IMR-90 (cell line): ENCODE results near the gene TFRC. TPM values are rescaled to one million over a fixed set of nuclear protein-coding genes. Genes with fewer than 3 reads are reported as not detected.

Experiments used
- ATAC-seq: fragments of 200-7000 bp; cut with Tn5 transposase; 2 replicates; pipeline ENCODE4 v1.9.1; 2020; ENCODE audit warnings: low read depth, mild to moderate bottlenecking, moderate library complexity
- BruUV-seq: library from RNA; stranded (reverse); fragments of 400-500 nt; replicated peaks from 2 replicates; lab custom pipeline; 2021; lab: Mats Ljungman, UMichigan
- CTCF ChIA-PET: fragments of 300-600 bp; formaldehyde crosslinking; extraction: SDS; loops from one replicate; lab custom pipeline; 2021; ENCODE audit warnings: antibody characterized with exemption; lab: Yijun Ruan, JAX
- POLR2A ChIA-PET: fragments of 300-600 bp; sonication (Branson Sonifier 250); formaldehyde crosslinking; loops from one replicate; lab custom pipeline; 2022; ENCODE audit warnings: antibody characterized with exemption; ENCODE audit not compliant: unreplicated experiment; lab: Charles Lee
- DNase-seq: peaks from one replicate; pipeline ENCODE4 v3.0.0; 2013
- H2AFZ ChIP-seq: replicated peaks from 2 replicates; pipeline ENCODE3; 2013; ENCODE audit warnings: low read length, mild to moderate bottlenecking; ENCODE audit not compliant: poor library complexity
- H2AK5ac ChIP-seq: 2 replicates; pipeline ENCODE4 v1.6.1; 2013; ENCODE audit warnings: low read depth, low read length, inconsistent platforms
- H2AK9ac ChIP-seq: replicated peaks from 2 replicates; pipeline ENCODE3; 2013; ENCODE audit warnings: mild to moderate bottlenecking, low read depth, low read length, moderate library complexity; ENCODE audit not compliant: poor library complexity
- H2BK120ac ChIP-seq: 2 replicates; pipeline ENCODE4 v1.6.1; 2013; ENCODE audit warnings: low read depth, low read length, inconsistent platforms
- H2BK15ac ChIP-seq: 3 replicates; pipeline ENCODE4 v1.6.1; 2013; ENCODE audit warnings: low read depth, low read length, inconsistent platforms
- H2BK20ac ChIP-seq: 2 replicates; pipeline ENCODE4 v1.6.1; 2013; ENCODE audit warnings: low read depth, mild to moderate bottlenecking, inconsistent platforms, low read length, moderate library complexity
- H2BK5ac ChIP-seq: 2 replicates; pipeline ENCODE4 v1.6.1; 2013; ENCODE audit warnings: mild to moderate bottlenecking, low read depth, low read length, inconsistent platforms; ENCODE audit not compliant: poor library complexity, severe bottlenecking
- H3K14ac ChIP-seq: replicated peaks from 2 replicates; pipeline ENCODE4 v1.6.1; 2013; ENCODE audit warnings: low read depth, low read length, inconsistent platforms
- H3K18ac ChIP-seq: 2 replicates; pipeline ENCODE4 v1.6.1; 2013; ENCODE audit warnings: low read depth, low read length, control low read depth
- H3K23ac ChIP-seq: 2 replicates; pipeline ENCODE4 v1.6.1; 2013; ENCODE audit warnings: low read depth, low read length, inconsistent platforms
- H3K27ac ChIP-seq: 2 replicates; pipeline ENCODE4 v1.5.1; 2013; ENCODE audit warnings: mild to moderate bottlenecking, control low read depth, low read length; ENCODE audit not compliant: insufficient read depth
- H3K27me3 ChIP-seq: 2 replicates; pipeline ENCODE4 v1.6.1; 2013; ENCODE audit warnings: low read length; ENCODE audit not compliant: control insufficient read depth, insufficient read depth
- H3K36me3 ChIP-seq: 2 replicates; pipeline ENCODE4 v1.6.1; 2013; ENCODE audit warnings: low read length, mixed read lengths; ENCODE audit not compliant: control insufficient read depth, insufficient read depth
- H3K4ac ChIP-seq: 2 replicates; pipeline ENCODE4 v1.6.1; 2013; ENCODE audit warnings: low read depth, low read length, inconsistent platforms
- H3K4me1 ChIP-seq: 2 replicates; pipeline ENCODE4 v1.6.1; 2013; ENCODE audit warnings: low read length, mixed read lengths; ENCODE audit not compliant: control insufficient read depth, insufficient read depth
- H3K4me2 ChIP-seq: 2 replicates; pipeline ENCODE4 v1.6.1; 2013; ENCODE audit warnings: low read depth, mild to moderate bottlenecking, control low read depth, low read length, moderate library complexity
- H3K4me3 ChIP-seq: 2 replicates; pipeline ENCODE4 v1.5.1; 2013; ENCODE audit warnings: low read depth, mild to moderate bottlenecking, control low read depth, low read length, moderate library complexity; ENCODE audit not compliant: insufficient read depth
- H3K56ac ChIP-seq: 2 replicates; pipeline ENCODE4 v1.6.1; 2013; ENCODE audit warnings: low read length, inconsistent platforms; ENCODE audit not compliant: insufficient read depth; ENCODE audit errors: extremely low read depth
- H3K79me1 ChIP-seq, 2 experiments: 2 replicates each; pipeline ENCODE4 v1.6.1; 2013; ENCODE audit warnings: low read length in 2 of 2, inconsistent platforms in 1 of 2, low read depth in 1 of 2
- H3K9ac ChIP-seq: 2 replicates; pipeline ENCODE4 v1.6.1; 2013; ENCODE audit warnings: low read depth, low read length, control low read depth
- H3K9me1 ChIP-seq: 2 replicates; pipeline ENCODE4 v1.6.1; 2013; ENCODE audit warnings: low read length, inconsistent platforms; ENCODE audit not compliant: insufficient read depth
- H3K9me3 ChIP-seq: 2 replicates; pipeline ENCODE4 v1.6.1; 2013; ENCODE audit warnings: low read length; ENCODE audit not compliant: control insufficient read depth, insufficient read depth
- H4K20me1 ChIP-seq: 2 replicates; pipeline ENCODE4 v1.6.1; 2013; ENCODE audit warnings: low read length, inconsistent platforms; ENCODE audit not compliant: insufficient read depth
- H4K5ac ChIP-seq: 2 replicates; pipeline ENCODE4 v1.6.1; 2013; ENCODE audit warnings: mild to moderate bottlenecking, low read depth, low read length, control low read depth
- H4K8ac ChIP-seq, 2 experiments: 2 replicates each; pipeline ENCODE4 v1.6.1; 2013; ENCODE audit warnings: low read depth in 2 of 2, low read length in 2 of 2, control low read depth in 1 of 2, inconsistent platforms in 1 of 2
- H4K91ac ChIP-seq: 2 replicates; pipeline ENCODE4 v1.6.1; 2013; ENCODE audit warnings: low read depth, low read length, inconsistent platforms; ENCODE audit not compliant: insufficient read depth
- CEBPB ChIP-seq: IDR thresholded peaks from 2 replicates; pipeline ENCODE4 v1.6.1; 2012; ENCODE audit warnings: low read depth, low read length, improper control_type of control experiment
- CHD1 ChIP-seq: IDR thresholded peaks from 2 replicates; pipeline ENCODE4 v1.6.1; 2012; ENCODE audit warnings: low read depth, low read length, improper control_type of control experiment
- CTCF ChIP-seq: conservative IDR thresholded peaks from 2 replicates; pipeline ENCODE4 v1.5.1; 2012; ENCODE audit warnings: mild to moderate bottlenecking, low read depth, low read length, improper control_type of control experiment
- ELK1 ChIP-seq: fragments of 150-350 bp; IDR thresholded peaks from 2 replicates; pipeline ENCODE4 v1.6.1; 2016; ENCODE audit warnings: low read depth, mild to moderate bottlenecking, low read length, moderate library complexity, borderline replicate concordance
- MAFK ChIP-seq: IDR thresholded peaks from 2 replicates; pipeline ENCODE4 v1.6.1; 2012; ENCODE audit warnings: low read depth, low read length, improper control_type of control experiment
- MAZ ChIP-seq: IDR thresholded peaks from 2 replicates; pipeline ENCODE4 v1.6.1; 2012; ENCODE audit warnings: low read depth, mild to moderate bottlenecking, low read length, improper control_type of control experiment, moderate library complexity, borderline replicate concordance
- NFE2L2 ChIP-seq: fragments of 150-350 bp; IDR thresholded peaks from 2 replicates; pipeline ENCODE4 v1.6.1; 2016; ENCODE audit warnings: low read depth, mild to moderate bottlenecking, low read length
- RAD21 ChIP-seq: IDR thresholded peaks from 2 replicates; pipeline ENCODE4 v1.6.1; 2012; ENCODE audit warnings: low read length, improper control_type of control experiment
- RCOR1 ChIP-seq: IDR thresholded peaks from 2 replicates; pipeline ENCODE4 v1.6.1; 2012; ENCODE audit warnings: mild to moderate bottlenecking, low read length, improper control_type of control experiment; ENCODE audit not compliant: insufficient replicate concordance
- RFX5 ChIP-seq: IDR thresholded peaks from 2 replicates; pipeline ENCODE4 v1.8.0; 2012; ENCODE audit warnings: low read depth, mild to moderate bottlenecking, low read length, moderate library complexity
- SMC3 ChIP-seq: fragments of 150-350 bp; IDR thresholded peaks from 2 replicates; pipeline ENCODE4 v1.6.1; 2016; ENCODE audit warnings: low read depth, mild to moderate bottlenecking, antibody characterized with exemption, low read length, moderate library complexity
- WGBS, 2 experiments: methylation state at CpG; one replicate each; pipeline versions ENCODE4 v1.1.5 to v1.1.7; 2013; ENCODE audit warnings: missing lambda C conversion rate in 2 of 2; ENCODE audit not compliant: insufficient read length in 1 of 2; ENCODE audit errors: extremely low coverage in 2 of 2; 5-methylcytosine and 5-hydroxymethylcytosine counted together
- dilution Hi-C: fragments of 300-500 bp; cut with HindIII; formaldehyde crosslinking; loops from one replicate; pipeline ENCODE4 v1.14.3; 2018; ENCODE audit warnings: low sequenced_read_pairs; ENCODE audit not compliant: unreplicated experiment
- in situ Hi-C: fragments of 300-500 bp; cut with MboI; formaldehyde crosslinking; loops from 3 replicates; pipeline ENCODE4 v1.14.3; 2019; ENCODE audit warnings: low sequenced_read_pairs, inconsistent platforms, mixed read lengths
- intact Hi-C: fragments of 100-400 bp; cut with micrococcal nuclease; formaldehyde crosslinking; loops from 2 replicates; pipeline ENCODE4 v1.10.0; 2022
- polyA plus RNA-seq, 3 experiments: library from polyadenylated mRNA; depleted of rRNA; stranded (reverse); fragments of >200 nt; gene quantifications; 2 replicates each; pipeline ENCODE4 v1.2.3, GENCODE V29; 2012; ENCODE audit warnings: low replicate concordance in 1 of 3
- total RNA-seq: library from RNA; depleted of rRNA; stranded (reverse); fragments of >200 nt; gene quantifications from 2 replicates; pipeline ENCODE4 v1.2.3, GENCODE V29; 2012
- TF ChIP-seq, protein P1 (sequence below): fragments of 150-350 bp; IDR thresholded peaks from 2 replicates; pipeline ENCODE4 v1.6.1; 2017; ENCODE audit warnings: mild to moderate bottlenecking, antibody characterized with exemption, low read length, low read depth

TFRC gene
- total and polyA plus RNA-seq, 2 of the 4 experiments (the other 2 are of a cell fraction) = 78.6 to 156 TPM

- dilution Hi-C loops = no loop called here
- no TSS peak for BruUV-seq
- ATAC-seq = no peak
- H2AK5ac ChIP-seq = no peak overlapping the region
- H3K4me3 ChIP-seq = no peak overlapping the region
- H3K36me3 ChIP-seq = no peaks in the 10 kb centered on the region
- no peak overlapping the region for H4K5ac ChIP-seq
- H3K27me3 ChIP-seq = peaks cover 17% of the 10 kb centered on the region
- H4K91ac ChIP-seq = no peak overlapping the region
- CTCF ChIA-PET = no interaction called here
- no peaks in the 10 kb centered on the region for H3K9me3 ChIP-seq
- no peak overlapping the region for H3K14ac ChIP-seq
- H3K4me2 ChIP-seq = no peak overlapping the region
- H3K4ac ChIP-seq = no peak overlapping the region
- H2BK5ac ChIP-seq = no peak overlapping the region
- H2BK15ac ChIP-seq = no peak overlapping the region
- no peak overlapping the region for H2AK9ac ChIP-seq
- no peak overlapping the region for H3K23ac ChIP-seq
- no peak overlapping the region for H4K8ac ChIP-seq
- H3K4me1 ChIP-seq = no peaks in the 10 kb centered on the region; the same call in 1 of the 2 replicates
- no peaks in the 10 kb centered on the region for H4K20me1 ChIP-seq
- DNase-seq = no peak
- H3K56ac ChIP-seq = no peak overlapping the region
- TF ChIP-seq CTCF (no peak), NFE2L2 (no peak), MAFK (no peak), CEBPB (no peak), SMC3 (no peak), RAD21 (no peak), ELK1 (no peak), RFX5 (no peak), RCOR1 (no peak), MAZ (no peak), CHD1 (no peak)
- TF ChIP-seq, protein P1, sequence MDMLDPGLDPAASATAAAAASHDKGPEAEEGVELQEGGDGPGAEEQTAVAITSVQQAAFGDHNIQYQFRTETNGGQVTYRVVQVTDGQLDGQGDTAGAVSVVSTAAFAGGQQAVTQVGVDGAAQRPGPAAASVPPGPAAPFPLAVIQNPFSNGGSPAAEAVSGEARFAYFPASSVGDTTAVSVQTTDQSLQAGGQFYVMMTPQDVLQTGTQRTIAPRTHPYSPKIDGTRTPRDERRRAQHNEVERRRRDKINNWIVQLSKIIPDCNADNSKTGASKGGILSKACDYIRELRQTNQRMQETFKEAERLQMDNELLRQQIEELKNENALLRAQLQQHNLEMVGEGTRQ = no peak
- in situ Hi-C loops = no loop called here
- WGBS, 2 experiments = 71% methylated on average over 5 of the region's 11 CpGs; no CpG with 5 or more reads in 1 of the 2 experiments
- POLR2A ChIA-PET = no interaction called here
- H3K9ac ChIP-seq = no peak overlapping the region
- no peak overlapping the region for H2BK120ac ChIP-seq
- no peak overlapping the region for H2AFZ ChIP-seq
- H3K18ac ChIP-seq = no peak overlapping the region
- H3K9me1 ChIP-seq = no peaks in the 10 kb centered on the region
- no peaks in the 10 kb centered on the region for H3K79me1 ChIP-seq
- intact Hi-C loops = no loop called here
- H2BK20ac ChIP-seq = no peak overlapping the region
- no peak overlapping the region for H3K27ac ChIP-seq
Measured at GRCh38 chr3:196096382-196096953, 14.6 kb upstream of the TFRC start.
